Right ventricle myocardium superior (tissue), 1 donor: ENCODE measurements around the gene TCF4. TPM values are rescaled to one million over a fixed set of nuclear protein-coding genes. Genes with fewer than 3 reads are reported as not detected.

Experiments used
- ATAC-seq: fragments of 200-7000 bp; cut with Tn5 transposase; one replicate; pipeline ENCODE4 v1.9.1; 2020; ENCODE audit warnings: mild to moderate bottlenecking; ENCODE audit not compliant: poor library complexity
- DNase-seq: peaks from one replicate; pipeline ENCODE4 v3.0.0-alpha.2; 2020
- intact Hi-C: fragments of 100-400 bp; cut with DNase I; formaldehyde crosslinking; loops from one replicate; pipeline ENCODE4 v1.11.2; 2022
- total RNA-seq: library from RNA; stranded (reverse); fragmentation: NEBNext Ultra II Directional; extraction: Animal tissue kit (Norgen Biotek cat#: 25700); gene quantifications from one replicate; pipeline ENCODE4 v1.2.1, GENCODE V29; 2021
- donor health status: DM: no; HTN: yes; CAD: no; lungs with severe emphysema.

Gene TCF4
- total RNA-seq, 1 donor from 2014 or later = 59.5 TPM

GRCh38 chr18:55284614-55285013 lies 303.4 kb downstream of the TCF4 start:
- intact Hi-C loops = no loop called here
- ATAC-seq = peak; percentile 67

GRCh38 chr18:55283309-55283708 lies 304.7 kb downstream of the TCF4 start:
- ATAC-seq (no peak), DNase-seq (no peak)
- intact Hi-C loops = no loop called here

More at GRCh38 chr18:55284614-55285013, 303.4 kb downstream of the TCF4 start:
- DNase-seq = no peak

GRCh38 chr18:55280503-55280902 lies 307.5 kb downstream of the TCF4 start:
- intact Hi-C loops = no loop called here
- ATAC-seq (no peak), DNase-seq (no peak)

GRCh38 chr18:55275039-55275901 lies 312.7 kb downstream of the TCF4 start:
- ATAC-seq (peak; percentile 58), DNase-seq (peak; percentile 45)
- intact Hi-C loops = no loop called here

GRCh38 chr18:55272510-55273243 lies 315.3 kb downstream of the TCF4 start:
- ATAC-seq = peak; percentile 61
- no peak for DNase-seq
- intact Hi-C loops = no loop called here

- ATAC-seq (no peak), DNase-seq (no peak)
- intact Hi-C loops = no loop called here
Observed at GRCh38 chr18:55269622-55270021, 318.4 kb downstream of the TCF4 start.

GRCh38 chr18:55268628-55269275 lies 319.2 kb downstream of the TCF4 start:
- no peak for DNase-seq
- intact Hi-C loops = no loop called here
- ATAC-seq = no peak

GRCh38 chr18:55268151-55268601 lies 319.8 kb downstream of the TCF4 start:
- intact Hi-C loops = no loop called here
- no peak for ATAC-seq

GRCh38 chr18:55266981-55267380 lies 321.0 kb downstream of the TCF4 start:
- DNase-seq (no peak), ATAC-seq (no peak)
- intact Hi-C loops = no loop called here

More at GRCh38 chr18:55268151-55268601, 319.8 kb downstream of the TCF4 start:
- no peak for DNase-seq

- ATAC-seq (no peak), DNase-seq (no peak)
- intact Hi-C loops = no loop called here
Observed at GRCh38 chr18:55265984-55266383, 322.0 kb downstream of the TCF4 start.

GRCh38 chr18:55265130-55265675 lies 322.8 kb downstream of the TCF4 start:
- no peak for ATAC-seq
- intact Hi-C loops = no loop called here
- no peak for DNase-seq

GRCh38 chr18:55264108-55264507 lies 323.9 kb downstream of the TCF4 start:
- peak; percentile 46 for ATAC-seq
- no peak for DNase-seq
- intact Hi-C loops = no loop called here

GRCh38 chr18:55262021-55262560 lies 325.9 kb downstream of the TCF4 start:
- ATAC-seq (no peak), DNase-seq (no peak)
- intact Hi-C loops = no loop called here

- ATAC-seq (no peak), DNase-seq (no peak)
- intact Hi-C loops = no loop called here
Observed at GRCh38 chr18:55261253-55261652, 326.7 kb downstream of the TCF4 start.

GRCh38 chr18:55258088-55258487 lies 329.9 kb downstream of the TCF4 start:
- ATAC-seq (no peak), DNase-seq (no peak)
- intact Hi-C loops = no loop called here

GRCh38 chr18:55256929-55257289 lies 331.1 kb downstream of the TCF4 start:
- intact Hi-C loops = no loop called here
- ATAC-seq = no peak

GRCh38 chr18:55256226-55256928 lies 331.6 kb downstream of the TCF4 start:
- ATAC-seq = no peak
- intact Hi-C loops = no loop called here
- no peak for DNase-seq

More at GRCh38 chr18:55256929-55257289, 331.1 kb downstream of the TCF4 start:
- DNase-seq = no peak

- intact Hi-C loops = no loop called here
- DNase-seq = no peak
- ATAC-seq = no peak
Observed at GRCh38 chr18:55253814-55254213, 334.2 kb downstream of the TCF4 start.
